Measurements from ENCODE around the gene RFPL1.
A peak's percentile ranks its signal among the peaks of the same experiment; 100 is the strongest.
"Not testable (repeated sequence)": the region's sequence is repeated elsewhere in the genome, so short reads cannot be mapped to it uniquely, and the experiment has no call there.

Gene RFPL1

DNA sequence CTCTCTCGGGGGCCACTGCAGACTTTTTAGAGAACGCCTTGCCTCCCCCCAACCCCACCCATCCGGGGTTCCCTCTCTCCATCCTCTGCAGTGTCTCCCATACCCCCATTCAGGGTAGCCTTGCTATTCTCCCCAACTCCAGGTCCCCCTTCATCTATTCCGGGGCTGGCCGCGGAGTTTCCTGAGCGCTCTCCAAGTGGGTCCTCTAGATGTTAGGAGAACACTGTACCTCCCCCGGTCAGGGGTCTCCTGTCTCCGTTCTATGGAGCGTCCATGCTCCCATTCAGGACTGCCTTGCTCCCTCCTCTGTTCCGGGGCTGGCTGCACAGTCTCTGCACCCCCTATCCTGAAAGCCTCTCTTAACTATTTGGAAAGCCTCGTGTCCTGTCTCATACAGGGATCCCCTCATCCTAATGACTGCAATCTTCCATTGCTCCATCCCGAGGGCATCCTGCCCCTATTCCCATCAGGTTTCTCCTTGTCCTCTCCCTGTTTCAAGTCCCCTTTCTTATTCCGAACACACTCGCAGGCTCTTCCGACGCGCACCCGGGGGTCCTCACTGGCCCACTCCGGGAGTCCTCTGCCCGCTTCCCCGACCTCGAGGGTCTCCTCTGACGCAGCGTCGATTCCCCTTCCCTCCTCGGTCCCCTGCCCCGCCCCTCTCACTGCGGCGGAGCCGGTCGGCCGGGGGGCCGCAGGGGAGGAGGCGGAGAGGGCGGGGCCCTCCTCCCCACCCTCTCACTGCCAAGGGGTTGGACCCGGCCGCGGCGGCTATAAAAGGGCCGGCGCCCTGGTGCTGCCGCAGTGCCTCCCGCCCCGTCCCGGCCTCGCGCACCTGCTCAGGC lies 41.3 kb downstream of the RFPL1 start, which contains the start of gene NEFH:
Gene NEFH, plus strand, starts transcription at position 802 of the 845 bp plus-strand sequence. CDS start 45 bp downstream, outside the sequence.
- DNase-seq, result peak; percentile 70

DNA sequence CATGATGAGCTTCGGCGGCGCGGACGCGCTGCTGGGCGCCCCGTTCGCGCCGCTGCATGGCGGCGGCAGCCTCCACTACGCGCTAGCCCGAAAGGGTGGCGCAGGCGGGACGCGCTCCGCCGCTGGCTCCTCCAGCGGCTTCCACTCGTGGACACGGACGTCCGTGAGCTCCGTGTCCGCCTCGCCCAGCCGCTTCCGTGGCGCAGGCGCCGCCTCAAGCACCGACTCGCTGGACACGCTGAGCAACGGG lies 41.8 kb downstream of the RFPL1 start:
- no peak for DNase-seq

DNA sequence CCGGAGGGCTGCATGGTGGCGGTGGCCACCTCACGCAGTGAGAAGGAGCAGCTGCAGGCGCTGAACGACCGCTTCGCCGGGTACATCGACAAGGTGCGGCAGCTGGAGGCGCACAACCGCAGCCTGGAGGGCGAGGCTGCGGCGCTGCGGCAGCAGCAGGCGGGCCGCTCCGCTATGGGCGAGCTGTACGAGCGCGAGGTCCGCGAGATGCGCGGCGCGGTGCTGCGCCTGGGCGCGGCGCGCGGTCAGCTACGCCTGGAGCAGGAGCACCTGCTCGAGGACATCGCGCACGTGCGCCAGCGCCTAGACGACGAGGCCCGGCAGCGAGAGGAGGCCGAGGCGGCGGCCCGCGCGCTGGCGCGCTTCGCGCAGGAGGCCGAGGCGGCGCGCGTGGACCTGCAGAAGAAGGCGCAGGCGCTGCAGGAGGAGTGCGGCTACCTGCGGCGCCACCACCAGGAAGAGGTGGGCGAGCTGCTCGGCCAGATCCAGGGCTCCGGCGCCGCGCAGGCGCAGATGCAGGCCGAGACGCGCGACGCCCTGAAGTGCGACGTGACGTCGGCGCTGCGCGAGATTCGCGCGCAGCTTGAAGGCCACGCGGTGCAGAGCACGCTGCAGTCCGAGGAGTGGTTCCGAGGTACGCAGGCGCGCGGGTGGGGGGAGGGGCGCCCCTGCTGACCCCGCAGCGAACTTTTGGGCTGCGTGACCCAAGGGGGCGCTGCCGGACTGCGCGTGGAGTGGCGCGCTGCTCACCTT lies 42.3 kb downstream of the RFPL1 start:
- DNase-seq, result peak; percentile 27

DNA sequence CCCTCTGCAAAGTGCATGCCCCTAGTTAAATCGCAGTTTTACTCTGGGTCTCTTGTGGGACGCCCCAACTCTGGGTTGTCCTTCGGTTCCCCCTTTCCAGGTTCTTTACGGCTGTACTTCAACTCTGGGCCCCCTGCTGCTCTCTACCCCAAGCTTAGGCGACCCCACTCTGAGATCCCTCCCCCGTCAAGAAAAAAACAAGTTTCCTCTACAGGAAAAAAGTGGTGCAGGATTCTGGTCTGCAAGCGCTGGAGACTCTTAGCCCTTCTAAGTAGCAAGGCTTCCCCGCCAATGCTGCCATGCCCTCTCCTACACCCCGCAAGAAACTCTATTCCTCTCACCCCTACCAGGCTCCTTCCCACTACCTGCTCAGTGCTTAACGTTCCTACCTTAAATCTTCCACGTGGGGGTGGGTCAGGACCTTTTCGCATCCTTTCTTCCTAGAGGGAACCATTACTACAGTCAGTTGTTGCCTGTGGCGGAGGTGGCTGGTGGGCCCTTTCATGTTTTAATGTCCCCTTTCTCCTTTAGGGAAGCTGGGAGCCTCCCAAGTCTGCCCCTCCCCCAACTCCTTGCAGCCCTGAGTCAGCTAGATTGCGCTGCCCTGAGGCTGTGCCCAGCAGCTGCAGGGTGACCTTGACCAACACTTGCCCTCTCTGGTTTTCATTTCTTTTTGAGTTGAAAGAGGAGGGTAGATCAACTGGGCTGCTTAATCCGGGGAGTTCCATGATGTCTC lies 43.0 kb downstream of the RFPL1 start:
- no peak for DNase-seq

DNA sequence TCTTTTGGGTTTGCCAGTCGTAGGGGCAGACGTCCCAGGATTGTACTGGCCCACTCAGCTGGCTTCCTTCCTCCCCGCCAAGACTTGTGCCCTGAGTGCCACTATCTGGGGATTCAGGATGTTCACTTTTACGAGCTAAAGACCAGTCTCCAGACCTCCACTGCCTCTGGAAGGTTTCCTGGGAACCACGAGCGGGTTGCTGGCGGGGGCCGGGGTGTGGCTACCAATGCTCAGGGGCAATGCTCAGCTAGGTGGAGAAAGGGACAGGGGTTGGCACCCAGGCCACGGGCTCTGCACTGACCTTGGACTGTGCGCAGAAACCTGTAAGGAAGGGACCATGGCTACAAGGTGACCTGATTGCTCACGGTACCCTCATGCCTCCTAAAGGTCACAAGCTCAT lies 43.9 kb downstream of the RFPL1 start:
- no peak for DNase-seq

DNA sequence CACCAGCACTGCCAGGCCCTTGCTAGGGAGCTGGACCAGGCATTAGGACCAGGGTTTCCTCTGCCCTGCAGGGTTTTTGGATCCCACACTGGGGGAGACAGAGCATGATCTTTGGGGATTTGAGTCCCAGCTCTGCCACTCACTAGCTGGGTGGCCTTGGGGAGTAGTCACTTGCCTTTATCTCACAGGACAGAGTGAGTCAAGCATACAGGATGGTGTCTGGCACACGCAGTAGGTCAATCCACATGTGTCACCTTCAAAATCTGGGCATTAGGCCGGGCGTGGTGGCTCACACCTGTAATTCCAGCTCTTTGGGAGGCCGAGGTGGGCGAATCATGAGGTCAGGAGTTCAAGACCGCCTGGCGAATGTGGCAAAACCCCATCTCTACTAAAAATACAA lies 44.3 kb downstream of the RFPL1 start:
- no peak for DNase-seq

DNA sequence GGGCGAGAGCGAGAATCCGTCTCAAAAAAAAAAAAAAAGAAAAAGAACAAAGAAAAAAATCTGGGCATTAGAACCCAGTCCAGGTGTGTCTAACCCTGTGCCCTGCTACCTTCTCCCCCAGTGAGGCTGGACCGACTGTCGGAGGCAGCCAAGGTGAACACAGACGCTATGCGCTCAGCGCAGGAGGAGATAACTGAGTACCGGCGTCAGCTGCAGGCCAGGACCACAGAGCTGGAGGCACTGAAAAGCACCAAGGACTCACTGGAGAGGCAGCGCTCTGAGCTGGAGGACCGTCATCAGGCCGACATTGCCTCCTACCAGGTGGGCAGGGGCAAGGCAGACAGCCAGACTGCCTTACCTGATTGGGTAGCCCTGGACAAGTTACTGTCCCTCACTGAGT lies 44.9 kb downstream of the RFPL1 start:
- no peak for DNase-seq

DNA sequence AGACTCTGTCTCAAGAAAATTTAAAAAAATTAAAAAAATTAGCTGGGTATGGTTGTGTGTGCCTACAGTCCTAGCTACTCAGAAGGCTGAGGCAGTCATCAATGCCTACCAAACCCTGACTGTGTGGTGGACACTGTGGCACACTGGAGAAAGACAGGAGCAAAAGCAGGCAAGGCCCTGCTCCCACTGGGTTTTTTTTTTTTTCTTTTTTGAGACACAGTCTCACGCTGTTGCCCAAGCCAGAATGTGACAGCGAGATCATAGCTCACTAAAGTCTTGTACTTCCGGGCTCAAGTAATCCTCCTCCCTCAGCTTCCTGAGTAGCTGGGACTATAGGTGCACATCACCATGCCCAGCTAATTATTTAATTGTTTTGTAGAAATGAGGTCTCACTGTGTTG lies 46.3 kb downstream of the RFPL1 start:
- DNase-seq, result no peak

DNA sequence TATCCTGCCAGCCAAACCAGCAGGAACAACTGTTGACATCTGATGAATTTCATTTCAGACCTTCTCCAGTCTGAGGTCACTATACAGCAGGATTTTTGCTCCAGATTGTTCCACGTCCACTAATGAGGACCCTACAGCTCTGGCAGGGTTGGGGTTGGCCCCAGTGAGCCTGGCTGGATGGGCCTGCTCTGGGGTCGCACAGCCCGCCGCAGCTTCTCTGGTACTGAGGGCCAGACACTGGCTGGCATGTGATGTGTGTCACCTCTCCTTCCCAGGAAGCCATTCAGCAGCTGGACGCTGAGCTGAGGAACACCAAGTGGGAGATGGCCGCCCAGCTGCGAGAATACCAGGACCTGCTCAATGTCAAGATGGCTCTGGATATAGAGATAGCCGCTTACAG lies 47.1 kb downstream of the RFPL1 start:
- DNase-seq, result no peak

DNA sequence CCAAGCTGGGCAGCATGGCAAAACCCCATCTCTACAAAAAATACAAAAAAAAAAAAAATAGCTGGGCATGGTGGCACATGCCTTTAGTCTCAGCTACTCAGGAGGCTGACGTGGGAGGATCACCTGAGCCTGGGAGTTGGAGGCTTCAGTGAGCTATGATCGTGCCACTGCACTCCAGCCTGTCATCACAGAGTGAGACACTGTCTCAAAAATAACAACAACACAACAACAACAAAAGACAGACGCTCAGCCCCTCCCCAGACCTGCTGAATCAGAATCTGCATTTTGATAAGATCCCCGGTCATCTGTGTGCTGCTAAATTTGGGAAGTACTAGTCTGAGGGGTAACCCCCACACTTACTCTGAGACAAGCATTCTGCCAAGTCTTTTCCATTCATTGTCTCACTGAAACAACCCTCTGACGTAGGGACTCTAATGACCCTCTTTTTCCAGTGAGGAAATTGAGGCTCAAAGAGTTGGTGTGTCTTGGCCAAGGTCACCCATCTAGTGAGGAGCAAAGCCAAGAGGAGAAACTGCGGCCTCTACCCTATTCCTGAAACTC lies 49.1 kb downstream of the RFPL1 start:
- DNase-seq, result no peak

DNA sequence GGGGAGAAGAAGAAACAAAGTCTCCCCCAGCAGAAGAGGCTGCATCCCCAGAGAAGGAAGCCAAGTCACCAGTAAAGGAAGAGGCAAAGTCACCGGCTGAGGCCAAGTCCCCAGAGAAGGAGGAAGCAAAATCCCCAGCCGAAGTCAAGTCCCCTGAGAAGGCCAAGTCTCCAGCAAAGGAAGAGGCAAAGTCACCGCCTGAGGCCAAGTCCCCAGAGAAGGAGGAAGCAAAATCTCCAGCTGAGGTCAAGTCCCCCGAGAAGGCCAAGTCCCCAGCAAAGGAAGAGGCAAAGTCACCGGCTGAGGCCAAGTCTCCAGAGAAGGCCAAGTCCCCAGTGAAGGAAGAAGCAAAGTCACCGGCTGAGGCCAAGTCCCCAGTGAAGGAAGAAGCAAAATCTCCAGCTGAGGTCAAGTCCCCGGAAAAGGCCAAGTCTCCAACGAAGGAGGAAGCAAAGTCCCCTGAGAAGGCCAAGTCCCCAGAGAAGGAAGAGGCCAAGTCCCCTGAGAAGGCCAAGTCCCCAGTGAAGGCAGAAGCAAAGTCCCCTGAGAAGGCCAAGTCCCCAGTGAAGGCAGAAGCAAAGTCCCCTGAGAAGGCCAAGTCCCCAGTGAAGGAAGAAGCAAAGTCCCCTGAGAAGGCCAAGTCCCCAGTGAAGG lies 50.9 kb downstream of the RFPL1 start:
- DNase-seq, result not testable (repeated sequence)

DNA sequence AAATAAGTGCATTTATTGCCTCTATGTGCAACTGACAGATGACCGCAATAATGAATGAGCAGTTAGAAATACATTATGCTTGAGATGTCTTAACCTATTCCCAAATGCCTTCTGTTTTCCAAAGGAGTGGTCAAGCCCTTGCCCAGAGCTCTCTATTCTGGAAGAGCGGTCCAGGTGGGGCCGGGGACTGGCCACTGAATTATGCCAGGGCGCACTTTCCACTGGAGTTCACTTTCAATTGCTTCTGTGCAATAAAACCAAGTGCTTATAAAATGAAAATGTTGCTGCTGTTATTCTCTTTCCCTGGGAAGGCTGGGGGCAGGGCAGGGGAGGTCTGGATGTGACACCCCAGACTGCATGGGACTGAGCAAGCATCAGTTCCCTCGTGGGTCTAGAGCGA lies 52.6 kb downstream of the RFPL1 start:
- DNase-seq, result no peak

All from NCI-H146 (cell line).